Measurements from ENCODE around the gene SPTBN4. TPM values are rescaled to one million over a fixed set of nuclear protein-coding genes. Genes with fewer than 3 reads are reported as not detected.

SPTBN4 gene
- total RNA-seq, 1 donor from 2014 or later, result 1.5 TPM

DNA sequence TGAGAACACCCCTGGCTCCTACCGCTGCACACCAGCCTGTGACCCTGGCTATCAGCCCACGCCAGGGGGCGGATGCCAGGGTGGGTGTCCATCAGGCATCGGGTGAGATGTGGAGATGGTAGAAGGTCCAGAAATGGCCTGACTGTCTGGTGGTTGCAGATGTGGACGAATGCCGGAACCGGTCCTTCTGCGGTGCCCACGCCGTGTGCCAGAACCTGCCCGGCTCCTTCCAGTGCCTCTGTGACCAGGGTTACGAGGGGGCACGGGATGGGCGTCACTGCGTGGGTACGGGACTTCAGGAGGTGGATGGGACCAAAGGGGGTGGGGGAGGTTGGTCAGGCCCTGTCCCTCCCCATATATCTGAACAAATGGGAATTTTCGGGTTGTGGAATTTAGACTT lies 150.1 kb downstream of the SPTBN4 start:
- no peak for ATAC-seq
- Histone ChIP-seq H3K9me3 (no peaks in the 10 kb centered on the region), H3K4me1 (peaks cover 10% of the 10 kb centered on the region), H3K36me3 (peaks cover 26% of the 10 kb centered on the region), H3K4me3 (no peak overlapping the region), H3K27me3 (no peaks in the 10 kb centered on the region), H3K27ac (no peak overlapping the region)
- TF ChIP-seq, protein P1, sequence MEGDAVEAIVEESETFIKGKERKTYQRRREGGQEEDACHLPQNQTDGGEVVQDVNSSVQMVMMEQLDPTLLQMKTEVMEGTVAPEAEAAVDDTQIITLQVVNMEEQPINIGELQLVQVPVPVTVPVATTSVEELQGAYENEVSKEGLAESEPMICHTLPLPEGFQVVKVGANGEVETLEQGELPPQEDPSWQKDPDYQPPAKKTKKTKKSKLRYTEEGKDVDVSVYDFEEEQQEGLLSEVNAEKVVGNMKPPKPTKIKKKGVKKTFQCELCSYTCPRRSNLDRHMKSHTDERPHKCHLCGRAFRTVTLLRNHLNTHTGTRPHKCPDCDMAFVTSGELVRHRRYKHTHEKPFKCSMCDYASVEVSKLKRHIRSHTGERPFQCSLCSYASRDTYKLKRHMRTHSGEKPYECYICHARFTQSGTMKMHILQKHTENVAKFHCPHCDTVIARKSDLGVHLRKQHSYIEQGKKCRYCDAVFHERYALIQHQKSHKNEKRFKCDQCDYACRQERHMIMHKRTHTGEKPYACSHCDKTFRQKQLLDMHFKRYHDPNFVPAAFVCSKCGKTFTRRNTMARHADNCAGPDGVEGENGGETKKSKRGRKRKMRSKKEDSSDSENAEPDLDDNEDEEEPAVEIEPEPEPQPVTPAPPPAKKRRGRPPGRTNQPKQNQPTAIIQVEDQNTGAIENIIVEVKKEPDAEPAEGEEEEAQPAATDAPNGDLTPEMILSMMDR (IDR thresholded peaks at IDR 0.05), result no peak
- intact Hi-C loops (cut with DNase I), result no loop called here
- DNase-seq, result no peak

DNA sequence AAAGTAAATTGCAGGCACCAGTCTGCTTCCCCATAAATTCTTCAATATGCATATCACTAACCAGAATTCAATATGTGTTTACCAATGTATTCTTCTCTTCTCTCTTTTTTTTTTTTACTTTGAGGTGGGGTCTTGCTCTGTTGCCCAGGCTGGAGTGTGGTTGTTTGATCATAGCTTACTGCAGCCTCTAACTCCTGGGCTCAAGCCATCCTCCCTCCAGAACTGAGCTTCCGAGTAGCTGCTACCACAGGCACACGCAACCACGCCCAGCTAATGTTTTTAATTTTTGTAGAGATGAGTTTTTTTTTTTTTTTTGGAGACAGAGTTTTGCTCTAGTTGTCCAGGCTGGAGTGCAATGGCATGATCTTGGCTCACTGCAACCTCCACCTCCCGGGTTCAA lies 151.2 kb downstream of the SPTBN4 start:
- no peak for ATAC-seq
- Histone ChIP-seq H3K9me3 (no peaks in the 10 kb centered on the region), H3K27ac (no peak overlapping the region), H3K4me1 (peaks cover 10% of the 10 kb centered on the region), H3K4me3 (no peak overlapping the region), H3K36me3 (peaks cover 26% of the 10 kb centered on the region), H3K27me3 (no peaks in the 10 kb centered on the region)
- TF ChIP-seq, protein P1 (IDR thresholded peaks at IDR 0.05), result no peak
- intact Hi-C loops (cut with DNase I), result no loop called here
- DNase-seq, result no peak

DNA sequence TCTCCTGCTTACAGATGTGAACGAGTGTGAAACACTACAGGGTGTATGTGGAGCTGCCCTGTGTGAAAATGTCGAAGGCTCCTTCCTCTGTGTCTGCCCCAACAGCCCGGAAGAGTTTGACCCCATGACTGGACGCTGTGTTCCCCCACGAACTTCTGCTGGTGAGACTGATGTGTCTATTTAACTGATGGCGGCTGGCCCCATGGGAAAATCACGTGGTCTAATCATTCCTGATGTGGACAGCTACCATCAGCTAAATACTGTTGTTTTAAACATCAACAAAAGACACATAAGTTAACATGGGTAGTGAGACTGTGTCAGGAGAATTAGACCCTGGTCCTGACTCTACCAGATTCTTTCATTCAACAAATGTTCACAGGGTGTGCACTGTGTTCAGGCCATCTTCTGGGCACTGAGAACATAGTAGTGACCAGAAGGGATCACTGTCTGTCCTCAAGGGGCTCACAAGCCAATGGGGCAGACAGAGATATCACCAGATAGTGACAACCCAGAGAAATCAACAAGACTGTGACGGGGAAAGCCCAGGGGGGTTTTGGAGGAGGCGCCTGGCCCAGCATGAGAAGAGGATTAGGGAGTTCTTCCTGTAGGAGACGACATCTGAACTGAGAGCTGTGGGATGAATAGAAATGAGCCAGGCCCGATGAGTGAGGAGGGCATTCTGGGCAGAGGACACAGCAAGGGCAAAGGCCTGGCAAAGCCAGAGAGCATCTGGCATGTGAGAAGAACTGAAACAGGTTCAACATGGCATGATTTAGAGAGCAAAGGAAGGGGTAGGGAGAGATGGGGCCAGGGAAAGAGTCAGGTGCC lies 152.7 kb downstream of the SPTBN4 start:
- intact Hi-C loops (cut with DNase I), result no loop called here
- Histone ChIP-seq H3K9me3 (no peaks in the 10 kb centered on the region), H3K27ac (no peak overlapping the region), H3K36me3 (peaks cover 26% of the 10 kb centered on the region), H3K4me1 (peaks cover 2% of the 10 kb centered on the region), H3K27me3 (no peaks in the 10 kb centered on the region), H3K4me3 (no peak overlapping the region)
- TF ChIP-seq, protein P1 (IDR thresholded peaks at IDR 0.05), result no peak
- ATAC-seq (no peak), DNase-seq (no peak)

DNA sequence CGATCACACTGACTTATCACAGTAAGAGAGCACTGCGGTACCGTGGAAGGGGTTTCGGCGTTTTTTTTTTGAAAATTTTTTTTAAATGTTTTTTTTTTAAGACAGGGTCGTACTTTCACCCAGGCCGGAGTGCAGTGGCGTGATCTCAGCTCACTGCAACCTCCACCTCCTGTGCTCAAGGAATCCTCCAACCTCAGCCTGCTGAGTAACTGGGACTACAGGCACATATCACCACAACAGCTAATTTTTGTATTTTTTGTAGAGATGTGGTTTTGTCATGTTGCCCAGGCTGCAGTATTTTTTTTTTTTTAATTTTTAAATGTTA lies 153.3 kb downstream of the SPTBN4 start:
- intact Hi-C loops (cut with DNase I), result no loop called here
- H3K27ac ChIP-seq, result no peak overlapping the region
- ATAC-seq (no peak), DNase-seq (no peak)
- peaks cover 26% of the 10 kb centered on the region for H3K36me3 ChIP-seq
- TF ChIP-seq, protein P1 (IDR thresholded peaks at IDR 0.05), result no peak
- no peaks in the 10 kb centered on the region for H3K27me3 ChIP-seq
- no peaks in the 10 kb centered on the region for H3K9me3 ChIP-seq
- no peak overlapping the region for H3K4me3 ChIP-seq
- H3K4me1 ChIP-seq, result no peaks in the 10 kb centered on the region

DNA sequence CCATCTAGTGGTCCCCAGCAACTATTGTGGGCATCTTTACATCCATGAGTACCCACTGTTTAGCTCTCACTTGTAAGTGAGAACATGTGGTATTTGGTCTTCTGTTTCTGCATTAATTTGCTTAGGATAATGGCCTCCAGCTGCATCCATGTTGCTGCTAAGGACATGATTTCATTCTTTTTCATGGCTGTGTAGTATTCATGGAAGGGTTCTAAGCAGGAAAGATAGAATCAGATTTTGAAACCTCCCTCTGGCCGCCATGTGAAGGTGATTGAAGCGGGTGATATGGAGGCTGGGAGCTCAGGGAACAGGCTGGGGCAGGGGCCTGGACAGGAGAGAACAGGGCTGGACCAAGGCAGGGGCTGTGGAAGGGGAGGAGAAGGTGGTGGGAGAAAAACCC lies 154.5 kb downstream of the SPTBN4 start:
- Histone ChIP-seq H3K36me3 (peaks cover 32% of the 10 kb centered on the region), H3K27me3 (no peaks in the 10 kb centered on the region)
- ATAC-seq, result no peak

More for the DNA sequence above, 154.5 kb downstream of the SPTBN4 start:
- intact Hi-C loops (cut with DNase I), result no loop called here
- Histone ChIP-seq H3K27ac (no peak overlapping the region), H3K9me3 (no peaks in the 10 kb centered on the region), H3K4me3 (no peak overlapping the region), H3K4me1 (no peaks in the 10 kb centered on the region)
- no peak for DNase-seq
- TF ChIP-seq, protein P1 (IDR thresholded peaks at IDR 0.05), result no peak
